Keratinocyte (primary cell): Measurements from ENCODE around the gene RCAN2.

Experiments
- EZH2 ChIP-seq: IDR thresholded peaks from one replicate; pipeline ENCODE4 v1.6.1; 2012; ENCODE audit warnings: inconsistent platforms, mild to moderate bottlenecking, low read length, moderate library complexity
- TF ChIP-seq, protein P1 (sequence below), 3 experiments: IDR thresholded peaks in 1 of 3; conservative IDR thresholded peaks in 1 of 3; optimal IDR thresholded peaks in 1 of 3; 2 replicates in 2 of 3; 3 replicates in 1 of 3; pipeline versions ENCODE3 to v1.5.1; 2011; ENCODE audit warnings: low read length in 3 of 3, mild to moderate bottlenecking in 3 of 3, moderate library complexity in 2 of 3, control low read depth in 1 of 3, inconsistent platforms in 1 of 3; ENCODE audit not compliant: insufficient read depth in 2 of 3; ENCODE audit errors: extremely low read depth in 1 of 3

DNA sequence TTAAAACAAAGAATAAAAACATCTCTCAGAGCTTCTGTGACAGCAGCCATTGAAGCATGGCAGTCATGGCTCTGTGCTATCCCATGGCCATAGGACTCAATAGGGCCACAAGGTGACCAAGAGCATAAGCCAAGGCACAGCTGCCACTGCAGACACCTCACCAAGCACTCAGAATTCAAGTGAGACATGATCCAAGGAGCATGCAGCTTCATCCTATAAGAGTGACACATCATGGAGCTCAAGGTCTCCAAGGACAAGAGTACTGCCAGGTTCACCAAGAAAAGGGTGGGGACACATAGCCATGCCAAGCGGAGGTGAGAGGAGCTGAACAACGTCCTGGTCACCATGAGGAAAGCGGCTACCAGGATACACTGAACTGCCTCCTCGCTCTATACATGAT lies 53.0 kb downstream of the RCAN2 start:
- TF ChIP-seq, protein P1, sequence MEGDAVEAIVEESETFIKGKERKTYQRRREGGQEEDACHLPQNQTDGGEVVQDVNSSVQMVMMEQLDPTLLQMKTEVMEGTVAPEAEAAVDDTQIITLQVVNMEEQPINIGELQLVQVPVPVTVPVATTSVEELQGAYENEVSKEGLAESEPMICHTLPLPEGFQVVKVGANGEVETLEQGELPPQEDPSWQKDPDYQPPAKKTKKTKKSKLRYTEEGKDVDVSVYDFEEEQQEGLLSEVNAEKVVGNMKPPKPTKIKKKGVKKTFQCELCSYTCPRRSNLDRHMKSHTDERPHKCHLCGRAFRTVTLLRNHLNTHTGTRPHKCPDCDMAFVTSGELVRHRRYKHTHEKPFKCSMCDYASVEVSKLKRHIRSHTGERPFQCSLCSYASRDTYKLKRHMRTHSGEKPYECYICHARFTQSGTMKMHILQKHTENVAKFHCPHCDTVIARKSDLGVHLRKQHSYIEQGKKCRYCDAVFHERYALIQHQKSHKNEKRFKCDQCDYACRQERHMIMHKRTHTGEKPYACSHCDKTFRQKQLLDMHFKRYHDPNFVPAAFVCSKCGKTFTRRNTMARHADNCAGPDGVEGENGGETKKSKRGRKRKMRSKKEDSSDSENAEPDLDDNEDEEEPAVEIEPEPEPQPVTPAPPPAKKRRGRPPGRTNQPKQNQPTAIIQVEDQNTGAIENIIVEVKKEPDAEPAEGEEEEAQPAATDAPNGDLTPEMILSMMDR (optimal IDR thresholded peaks at IDR 0.05 in 1 of 3, IDR thresholded peaks at IDR 0.05 in 1 of 3, conservative IDR thresholded peaks at IDR 0.05 in 1 of 3; ENCODE audit: extremely low read depth in 1 of 3, insufficient read depth in 2 of 3, low read length in 3 of 3), result no peak
- no peak for TF ChIP-seq EZH2
